NCI-H1048 (cell line): ENCODE measurements around the gene TAF8.

ENCODE experiments used
- DNase-seq: peaks from one replicate; lab custom pipeline; 2025; lab: John Stamatoyannopoulos, UW

The TAF8 gene

DNA sequence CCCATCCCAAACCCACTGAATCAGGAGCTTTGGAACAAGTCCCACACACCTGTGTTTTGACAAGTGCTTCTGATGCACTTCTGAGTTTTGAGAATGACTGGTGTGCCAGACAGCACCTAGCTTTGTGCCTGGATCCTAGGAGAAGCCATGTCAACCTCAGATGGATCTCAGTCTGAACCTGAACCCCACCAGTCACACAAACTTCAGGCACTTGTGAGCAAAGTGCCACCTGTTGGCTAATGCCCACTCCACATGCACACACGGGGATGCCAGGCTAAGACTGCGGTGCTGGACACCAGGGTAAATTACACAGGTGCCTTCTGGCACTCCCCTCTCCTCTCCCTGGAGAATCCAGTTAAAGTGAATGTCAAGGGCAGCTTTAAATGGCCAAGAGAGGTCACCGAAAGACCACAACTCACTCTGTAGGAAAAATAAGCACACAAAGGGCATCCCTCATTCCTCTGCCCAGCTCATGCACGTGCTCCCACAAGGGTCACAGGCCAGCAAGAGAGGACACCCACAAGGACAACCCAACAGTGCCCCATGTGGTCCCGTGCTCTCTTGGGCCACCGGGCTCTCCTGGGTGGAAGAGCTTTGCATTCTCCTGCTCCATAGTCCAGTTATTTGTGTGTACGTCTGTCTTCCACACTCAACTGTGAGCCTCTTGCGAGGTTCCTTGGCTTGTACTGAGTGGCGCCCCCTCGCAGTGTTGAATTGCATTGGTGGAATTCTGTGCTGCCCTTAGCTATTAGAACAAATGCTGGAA is 45.6 kb downstream of the TAF8 start:
- DNase-seq: no peak

DNA sequence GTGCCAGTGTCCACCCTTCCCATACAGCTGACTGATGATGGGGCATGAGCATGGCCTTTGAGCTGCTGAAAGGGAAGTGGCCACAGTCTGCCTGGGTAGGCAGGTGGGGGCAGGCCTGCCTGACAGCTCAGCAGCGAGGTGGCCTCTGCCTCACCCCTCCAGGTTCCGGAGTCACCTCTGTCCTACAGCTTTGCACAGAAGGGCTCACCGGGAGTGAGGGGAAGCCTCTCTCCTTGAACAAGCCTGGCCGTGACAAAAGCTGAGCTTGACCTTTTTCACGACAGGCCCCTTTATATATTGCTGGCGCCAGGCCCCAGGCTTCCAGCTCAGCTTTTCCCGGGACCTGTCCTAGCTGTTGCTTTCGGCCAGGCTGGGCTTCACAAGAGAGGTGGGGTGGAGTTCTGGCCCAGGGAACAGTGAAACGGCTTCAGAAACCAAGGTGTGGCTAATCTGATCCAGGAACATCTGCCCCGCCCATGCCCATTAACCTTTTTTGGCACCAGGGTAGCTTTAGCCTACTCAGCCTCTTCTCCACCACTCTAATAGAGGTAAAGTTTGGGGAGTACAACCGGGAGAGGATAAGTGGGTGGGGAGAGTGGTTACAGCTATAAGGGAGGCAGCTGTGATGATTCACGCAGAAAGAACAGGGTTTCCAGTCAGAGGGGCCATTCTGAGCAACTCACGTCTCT is 49.2 kb downstream of the TAF8 start:
- DNase-seq: no peak

DNA sequence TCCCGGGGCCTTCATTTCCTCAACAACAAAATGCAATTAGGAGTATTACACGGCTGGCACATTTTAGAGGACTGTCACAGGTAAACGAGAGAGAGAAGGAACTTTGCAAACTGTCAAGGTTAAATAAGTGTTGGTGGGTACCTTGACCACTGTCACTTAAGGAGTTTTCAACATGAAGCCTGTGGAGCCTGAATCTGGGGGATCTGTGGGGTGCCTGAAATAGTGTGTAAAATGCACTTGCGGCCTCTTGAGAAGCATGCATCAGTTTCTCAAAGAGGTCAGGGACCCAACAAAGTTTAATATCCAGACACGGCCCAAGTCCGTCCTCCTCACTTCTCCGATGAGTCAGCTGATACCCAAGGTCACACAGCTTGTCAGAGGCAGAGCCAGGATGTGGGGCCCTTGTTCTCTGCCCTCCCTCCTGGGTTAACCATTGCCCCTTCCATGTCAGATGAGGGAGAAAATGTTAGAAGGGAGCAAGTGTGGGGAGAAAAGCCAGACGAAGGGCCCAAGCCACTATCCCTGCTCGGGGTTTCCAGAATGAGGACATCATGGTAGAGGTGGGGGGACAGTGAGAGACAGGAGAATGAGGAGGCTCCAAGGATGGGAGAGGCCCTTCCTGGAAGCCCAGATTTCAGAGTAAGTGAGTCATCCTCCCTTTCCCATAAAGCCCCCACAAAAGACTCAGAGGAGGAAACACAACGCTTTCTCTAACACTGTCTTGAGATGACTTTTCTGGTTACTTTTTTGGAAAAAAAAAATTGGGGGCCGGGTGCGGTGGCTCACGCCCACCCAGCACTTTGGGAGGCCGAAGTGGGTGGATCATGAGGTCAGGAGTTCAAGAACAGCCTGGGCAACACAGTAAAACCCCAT is 49.9 kb downstream of the TAF8 start:
- no peak for DNase-seq

DNA sequence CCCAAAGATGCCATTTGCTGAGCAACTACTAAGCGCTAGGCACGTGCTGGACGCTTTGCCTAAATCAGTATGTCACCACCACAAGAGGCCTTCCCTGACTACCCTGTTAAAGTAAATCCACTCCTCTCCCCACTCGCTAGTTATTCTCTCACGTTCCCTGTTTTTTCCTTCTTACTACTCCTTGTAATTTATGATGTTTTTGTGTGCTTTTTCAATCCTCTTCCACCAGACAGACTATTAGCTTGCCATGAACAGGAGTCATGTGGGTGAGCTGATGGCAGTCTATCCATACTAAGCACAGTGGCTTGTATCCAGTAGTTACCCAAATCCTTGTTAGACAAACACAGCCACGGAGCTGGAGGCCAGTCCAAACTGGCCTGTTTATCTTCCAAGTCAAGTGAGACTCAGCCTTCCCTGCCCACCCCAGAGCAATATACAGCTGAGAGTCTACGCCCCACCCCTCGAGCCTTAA is 50.9 kb downstream of the TAF8 start:
- DNase-seq: no peak

- no peak for DNase-seq
These were observed 52.9 kb downstream of the TAF8 start for GRCh38 chr6:42103216-42103615.

DNA sequence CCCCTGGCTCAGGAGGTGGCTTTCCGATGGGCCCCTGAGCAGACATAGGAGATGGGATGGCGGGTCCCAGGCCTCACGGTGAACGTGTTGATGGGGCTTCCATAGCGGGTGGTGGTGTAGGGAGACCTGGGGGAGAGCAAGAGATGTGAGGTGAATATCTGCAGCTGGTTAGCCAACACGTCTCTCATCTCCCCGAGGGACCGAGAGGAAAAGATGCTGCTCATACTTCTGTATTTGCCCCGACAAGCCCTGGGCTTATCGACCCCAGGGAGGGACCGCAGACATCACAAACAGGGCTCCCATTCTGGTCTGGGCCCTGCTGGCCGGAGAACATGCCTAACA is 53.4 kb downstream of the TAF8 start:
- DNase-seq: no peak

DNA sequence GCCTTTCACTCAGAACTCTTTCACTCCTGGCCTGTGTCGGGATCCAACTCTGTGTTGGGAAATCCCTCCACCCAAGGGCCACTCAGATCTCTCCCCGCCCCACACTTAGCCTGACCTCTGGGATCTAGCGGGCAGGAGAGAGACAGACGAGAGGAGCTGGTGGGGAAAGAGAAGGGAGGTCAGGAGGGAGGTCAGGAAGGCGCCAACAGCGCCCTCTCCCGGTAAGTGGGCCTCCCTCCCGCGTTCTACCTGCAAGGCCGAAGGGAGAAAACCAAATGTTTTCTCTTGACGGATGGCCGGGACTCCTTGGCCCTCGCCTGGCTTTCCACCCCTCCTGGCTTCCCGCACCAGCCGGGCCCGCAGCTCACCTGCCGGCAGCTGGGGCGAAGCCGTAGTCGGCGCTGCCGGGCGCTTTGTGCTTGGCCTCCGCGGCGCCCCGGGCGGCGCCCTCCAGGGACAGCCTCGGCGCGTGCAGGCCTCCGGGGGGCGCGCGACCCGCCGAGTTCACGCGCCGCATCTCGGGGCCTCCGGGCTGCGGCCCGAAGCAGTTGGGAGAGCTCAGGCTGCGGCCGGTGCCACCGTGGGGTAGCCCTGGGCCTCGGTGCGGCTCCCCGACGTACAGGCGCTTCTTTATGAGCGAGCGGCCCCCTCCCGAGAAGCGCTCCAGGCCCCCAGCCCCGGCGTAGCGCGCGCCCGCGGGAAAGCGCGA is 53.9 kb downstream of the TAF8 start:
- DNase-seq: no peak

GRCh38 chr6:42104804-42105125 is 54.4 kb downstream of the TAF8 start:
- no peak for DNase-seq

- DNase-seq: no peak
These were observed 54.9 kb downstream of the TAF8 start for GRCh38 chr6:42105156-42105648.

- no peak for DNase-seq
These were observed 55.4 kb downstream of the TAF8 start for GRCh38 chr6:42105709-42106108.

DNA sequence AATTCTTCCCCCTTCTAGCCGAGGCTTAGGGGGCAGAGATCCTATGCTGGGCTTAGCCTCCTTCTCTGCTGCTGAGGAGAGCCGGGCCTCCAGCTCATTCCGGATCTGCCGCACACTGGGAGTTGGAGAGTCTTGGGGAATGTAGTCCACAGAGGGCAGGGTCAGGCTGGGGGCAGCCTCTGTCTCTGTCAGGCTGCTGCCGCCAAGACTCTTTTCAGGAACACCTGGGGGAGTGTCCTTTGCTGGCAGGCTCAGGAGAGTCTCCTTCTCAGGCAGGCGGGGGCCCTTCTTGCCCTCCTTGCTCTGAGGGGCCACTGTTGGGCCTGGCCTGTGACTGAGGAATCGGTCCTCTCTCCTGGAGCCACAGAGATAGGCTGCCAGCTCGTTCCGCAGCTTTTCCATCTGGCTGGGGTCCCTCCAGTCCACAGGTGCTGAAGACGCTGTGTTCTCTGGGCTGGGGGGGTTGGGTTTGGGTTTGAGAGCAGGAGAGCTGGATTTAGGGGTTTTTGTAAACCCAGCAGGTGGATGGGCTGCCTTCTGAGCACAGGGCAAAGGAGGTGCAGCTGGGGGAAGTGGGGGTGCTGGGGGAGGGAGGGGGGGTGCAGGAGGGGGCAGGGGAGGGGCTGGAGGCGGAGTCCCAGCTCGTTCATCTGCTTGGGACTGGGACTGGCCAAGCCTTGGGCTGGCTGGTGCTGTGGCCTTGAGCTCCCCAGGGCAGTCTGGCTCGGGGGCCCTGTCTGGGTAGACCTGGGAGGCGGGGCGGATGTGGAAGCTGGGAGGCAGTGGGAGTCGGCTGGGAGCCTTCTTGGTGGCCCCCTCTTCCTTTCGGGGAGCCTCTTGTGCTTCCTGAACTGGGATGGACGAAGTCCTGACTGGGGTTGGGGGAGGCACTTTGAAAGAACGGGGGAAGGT is 56.0 kb downstream of the TAF8 start:
- no peak for DNase-seq

DNA sequence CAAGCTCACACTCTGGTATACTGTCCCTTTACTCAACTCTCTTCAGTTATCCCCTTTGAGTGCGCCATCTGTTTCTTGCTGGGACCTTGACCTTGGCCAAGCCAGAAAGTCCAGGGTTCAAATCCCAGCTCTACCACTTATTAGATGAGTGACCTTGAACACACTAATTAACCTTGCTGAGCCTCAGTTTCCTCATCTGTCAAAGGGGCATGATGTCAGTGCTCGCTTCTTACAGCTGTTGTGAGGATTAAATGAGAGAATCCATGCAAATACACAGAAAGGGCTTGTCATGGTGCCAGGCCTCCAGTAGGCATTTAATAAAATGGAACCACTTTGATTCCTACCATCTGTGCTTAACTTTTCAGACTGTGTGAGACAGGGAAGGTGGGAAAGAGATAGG is 57.7 kb downstream of the TAF8 start:
- no peak for DNase-seq

GRCh38 chr6:42110683-42111082 is 60.4 kb downstream of the TAF8 start:
- no peak for DNase-seq

- no peak for DNase-seq
These were observed 62.0 kb downstream of the TAF8 start for GRCh38 chr6:42112351-42112750.

GRCh38 chr6:42113936-42114636 is 63.8 kb downstream of the TAF8 start:
- DNase-seq: no peak

GRCh38 chr6:42117843-42118161 is 67.5 kb downstream of the TAF8 start:
- no peak for DNase-seq

- no peak for DNase-seq
These were observed 68.1 kb downstream of the TAF8 start for GRCh38 chr6:42118162-42119001.

- DNase-seq: no peak
These were observed 70.9 kb downstream of the TAF8 start for GRCh38 chr6:42120895-42121865.
